GM21381 (cell line): ENCODE results near the gene C2orf80.
A peak's percentile ranks its signal among the peaks of the same experiment; 100 is the strongest.
"Not testable (repeated sequence)": the region's sequence is repeated elsewhere in the genome, so short reads cannot be mapped to it uniquely, and the experiment has no call there.

Experiments
- ATAC-seq: cut with Tn5 transposase; IDR thresholded peaks from one replicate; pipeline ENCODE4 v1.9.1; 2021; ENCODE audit warnings: mild to moderate bottlenecking, moderate library complexity; ENCODE audit not compliant: unreplicated experiment

Gene C2orf80

GRCh38 chr2:208135794-208136715 is 53.8 kb downstream of the C2orf80 start:
- ATAC-seq, result no peak

GRCh38 chr2:208134928-208135586 is 54.8 kb downstream of the C2orf80 start:
- ATAC-seq, result peak; percentile 60

GRCh38 chr2:208130712-208131110 is 59.1 kb downstream of the C2orf80 start:
- no peak for ATAC-seq

- no peak for ATAC-seq
Observed at GRCh38 chr2:208129744-208130711, 59.8 kb downstream of the C2orf80 start, which contains the start of gene CRYGC. Gene CRYGC, minus strand, starts transcription at chr2:208129828. Its CDS starts 36 bp downstream, at chr2:208129792.

GRCh38 chr2:208128136-208128535 is 61.7 kb downstream of the C2orf80 start:
- ATAC-seq, result no peak

GRCh38 chr2:208127090-208127489 is 62.7 kb downstream of the C2orf80 start:
- no peak for ATAC-seq

- no peak for ATAC-seq
Observed at GRCh38 chr2:208125251-208125650, 64.6 kb downstream of the C2orf80 start.

GRCh38 chr2:208124013-208124715 is 65.7 kb downstream of the C2orf80 start, which contains the start of gene CRYGD:
Gene CRYGD, minus strand, starts transcription at chr2:208124524. Its CDS starts 51 bp downstream, at chr2:208124473.
- ATAC-seq, result not testable (repeated sequence)

- ATAC-seq, result no peak
Observed at GRCh38 chr2:208122248-208122647, 67.6 kb downstream of the C2orf80 start.

GRCh38 chr2:208118918-208119317 is 70.9 kb downstream of the C2orf80 start:
- ATAC-seq, result no peak

GRCh38 chr2:208117390-208117789 is 72.4 kb downstream of the C2orf80 start:
- not testable (repeated sequence) for ATAC-seq
